8988T (cell line): Measurements from ENCODE around the gene FBXW5.

ENCODE experiments used
- DNase-seq: peaks from one replicate; pipeline ENCODE4 v3.0.0; 2011

FBXW5 gene

DNA sequence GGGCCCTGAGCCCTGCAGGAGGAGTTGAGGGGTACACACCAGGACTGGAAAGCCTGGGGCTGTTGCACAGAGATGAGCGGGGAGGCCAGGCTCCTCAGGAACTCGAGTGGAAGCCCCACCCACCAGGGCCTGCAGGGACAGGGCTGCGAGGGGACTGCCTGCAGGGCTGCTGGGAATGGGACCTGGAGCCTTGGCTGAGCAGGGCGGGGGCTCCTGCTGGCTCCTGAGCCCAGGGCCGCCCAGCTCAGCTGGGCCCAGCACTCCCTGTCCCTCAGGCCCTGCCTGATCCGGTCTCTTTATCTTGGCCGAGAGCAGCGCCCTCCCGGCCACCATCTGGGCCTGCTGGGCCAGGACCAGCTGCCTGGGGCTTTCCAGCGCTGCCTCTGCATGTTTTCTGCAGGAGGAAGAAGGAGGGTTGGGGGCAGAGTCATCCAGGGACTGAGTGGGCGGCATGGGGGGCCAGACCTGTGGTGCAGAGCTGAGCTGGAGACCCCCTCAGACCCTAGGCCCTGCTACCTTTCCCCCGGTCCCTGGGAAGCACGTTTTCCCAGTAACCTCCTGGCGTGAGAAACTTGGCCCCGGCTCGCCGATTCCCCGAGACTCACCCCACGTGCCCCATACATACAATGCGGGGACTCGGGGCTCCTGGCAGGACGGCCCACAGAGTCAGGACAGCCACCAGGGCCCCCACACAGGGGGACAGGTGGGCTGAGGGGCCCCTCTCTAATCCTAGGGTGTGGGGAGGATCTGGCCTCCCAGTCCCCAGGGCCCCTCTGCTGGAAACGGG is 16.9 kb upstream of the FBXW5 start:
- DNase-seq, result no peak

DNA sequence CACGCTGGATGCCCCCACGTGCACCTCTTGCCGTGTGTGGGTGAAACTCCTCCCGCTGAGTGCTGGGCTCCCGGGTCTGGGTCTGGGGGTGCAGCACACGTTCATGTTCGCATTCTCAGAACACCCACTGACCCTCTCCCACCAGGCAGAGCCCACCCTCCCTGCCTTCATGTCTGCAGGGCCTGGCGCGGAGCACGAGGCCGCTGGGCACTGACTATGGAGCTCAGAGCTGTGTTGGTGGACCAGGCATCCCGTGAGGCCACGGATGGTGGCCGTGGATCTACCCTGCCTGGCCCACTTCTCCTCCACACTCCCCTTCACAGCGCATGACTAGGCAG is 16.4 kb upstream of the FBXW5 start:
- no peak for DNase-seq

GRCh38 chr9:136960212-136960937 is 15.8 kb upstream of the FBXW5 start:
- DNase-seq, result no peak

- no peak for DNase-seq
These were observed 14.6 kb upstream of the FBXW5 start for GRCh38 chr9:136958898-136959850.

GRCh38 chr9:136958473-136958872 is 13.9 kb upstream of the FBXW5 start:
- no peak for DNase-seq

DNA sequence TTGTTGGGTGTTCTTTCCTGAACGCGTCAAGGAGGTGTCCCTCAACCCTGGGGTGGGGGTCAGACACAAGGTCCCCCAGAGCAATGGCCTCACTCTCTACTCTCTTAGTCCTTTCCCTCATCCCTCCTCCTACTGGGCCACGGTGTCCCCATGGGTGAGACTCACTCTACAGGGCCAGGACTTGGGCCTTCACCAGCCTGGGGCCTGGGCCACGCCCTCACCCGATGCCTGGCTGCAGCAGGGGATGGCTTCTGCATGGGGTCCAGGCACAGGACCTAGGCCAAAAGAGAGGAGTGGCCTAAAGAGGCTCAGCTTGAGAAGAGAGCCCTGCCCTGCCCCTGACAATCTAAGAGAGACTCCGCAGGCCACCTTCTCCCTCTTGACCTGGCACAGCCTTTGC is 13.4 kb upstream of the FBXW5 start:
- DNase-seq, result no peak

DNA sequence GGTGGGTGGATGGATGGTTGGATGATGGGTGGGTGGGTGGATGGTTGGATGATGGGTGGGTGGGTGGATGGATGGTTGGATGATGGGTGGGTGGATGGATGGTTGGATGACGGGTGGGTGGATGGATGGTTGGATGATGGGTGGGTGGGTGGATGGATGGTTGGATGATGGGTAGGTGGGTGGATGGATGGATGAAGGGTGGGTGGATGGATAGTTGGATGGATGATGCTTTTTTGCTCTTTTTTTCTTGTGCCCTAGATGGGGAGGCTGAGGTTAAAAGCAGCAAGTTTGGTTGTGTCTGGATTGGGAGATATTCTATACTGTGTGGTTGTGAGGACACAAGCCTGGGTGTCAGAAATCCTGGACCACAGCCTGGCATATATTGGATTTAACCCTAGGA is 12.9 kb upstream of the FBXW5 start:
- DNase-seq, result no peak

DNA sequence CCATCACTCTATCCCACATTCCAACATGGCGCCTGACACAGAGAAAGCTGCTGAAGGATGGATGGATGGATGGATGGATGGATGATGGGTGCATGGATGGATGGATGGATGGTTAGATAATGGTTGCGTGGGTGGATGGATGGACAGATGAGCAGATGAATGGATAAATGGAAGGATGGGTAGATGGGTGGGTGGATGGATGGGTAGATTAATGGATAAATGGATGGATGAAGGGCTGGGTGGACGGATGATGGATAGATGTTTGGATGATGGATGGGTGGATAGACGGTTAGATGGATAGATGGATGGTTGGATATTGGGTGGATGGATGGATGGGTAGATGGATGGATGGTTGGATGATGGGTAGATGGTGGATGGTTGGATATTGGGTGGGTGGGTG is 12.1 kb upstream of the FBXW5 start:
- no peak for DNase-seq

- no peak for DNase-seq
These were observed 11.4 kb upstream of the FBXW5 start for GRCh38 chr9:136955943-136956335.

DNA sequence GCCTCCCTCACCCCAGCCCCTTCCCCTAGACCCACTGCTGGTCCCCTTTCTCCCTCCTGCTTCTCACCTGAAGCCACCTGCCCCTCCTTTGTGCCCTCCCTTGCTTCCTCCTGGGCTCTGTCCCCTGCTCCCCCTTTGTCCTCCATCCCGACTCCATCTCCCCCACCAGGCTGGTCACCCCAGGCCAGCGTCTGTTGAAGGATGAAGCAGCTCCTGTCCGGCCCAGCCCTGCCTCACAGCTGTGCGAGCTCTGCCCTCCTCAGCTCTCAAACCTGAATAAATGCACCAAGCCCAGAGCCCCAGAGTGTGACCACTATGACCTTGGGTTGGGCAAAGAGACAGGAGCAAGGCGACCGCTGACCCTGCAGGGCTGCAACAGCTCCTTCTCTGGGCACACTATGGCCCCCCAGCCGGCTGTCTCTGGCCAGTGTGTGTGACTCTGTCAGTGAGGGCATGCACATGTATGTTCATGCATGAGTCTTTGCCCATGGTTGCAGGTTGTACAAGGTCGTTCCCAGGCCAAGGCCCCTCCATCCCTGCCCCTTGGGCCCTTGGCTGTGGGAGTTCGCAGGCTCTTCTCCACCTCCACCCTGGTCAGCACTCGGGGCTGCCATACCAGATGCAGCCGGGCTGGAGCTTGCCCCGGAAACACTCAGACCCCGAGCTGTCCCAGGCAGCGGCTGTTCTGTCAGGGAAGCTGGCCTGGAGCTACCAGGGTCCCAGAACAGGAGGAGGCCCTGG is 10.8 kb upstream of the FBXW5 start:
- DNase-seq, result no peak

DNA sequence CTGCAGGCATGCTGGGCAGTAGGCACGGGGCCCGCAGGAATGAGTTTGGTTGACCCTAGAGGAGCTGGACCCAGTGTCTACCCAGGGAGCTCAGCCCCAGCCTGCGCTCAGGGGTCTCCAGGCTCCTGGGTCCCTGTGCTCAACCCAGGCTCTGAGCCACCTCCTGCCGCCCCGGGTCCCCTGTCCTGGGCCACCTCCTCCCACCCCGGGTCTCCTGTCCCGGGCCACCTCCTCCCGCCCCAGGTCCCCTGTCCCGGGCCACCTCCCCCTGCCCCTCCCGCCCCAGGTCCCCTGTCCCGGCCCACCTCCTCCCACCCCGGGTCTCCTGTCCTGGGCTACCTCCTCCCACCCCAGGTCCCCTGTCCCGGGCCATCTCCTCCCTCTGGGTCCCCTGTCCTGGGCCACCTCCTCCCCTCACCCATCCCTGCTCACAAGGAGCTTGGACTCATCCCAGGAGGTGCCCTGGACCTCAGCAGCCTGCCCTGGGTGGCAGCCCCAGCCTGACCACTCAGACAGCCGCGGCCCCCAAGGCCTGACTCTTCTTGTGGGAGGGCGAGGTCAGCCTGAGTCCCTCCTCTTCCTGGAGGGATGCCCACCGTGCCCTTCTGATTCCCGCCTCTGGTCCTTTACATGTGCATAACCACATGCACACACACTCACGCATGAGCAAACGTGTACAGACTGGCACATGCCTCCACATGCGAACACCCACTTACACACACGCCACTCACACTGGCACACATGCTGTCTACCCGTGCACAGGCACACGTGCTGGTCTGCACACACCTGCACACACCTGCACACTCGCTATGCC is 9.9 kb upstream of the FBXW5 start:
- DNase-seq, result no peak

DNA sequence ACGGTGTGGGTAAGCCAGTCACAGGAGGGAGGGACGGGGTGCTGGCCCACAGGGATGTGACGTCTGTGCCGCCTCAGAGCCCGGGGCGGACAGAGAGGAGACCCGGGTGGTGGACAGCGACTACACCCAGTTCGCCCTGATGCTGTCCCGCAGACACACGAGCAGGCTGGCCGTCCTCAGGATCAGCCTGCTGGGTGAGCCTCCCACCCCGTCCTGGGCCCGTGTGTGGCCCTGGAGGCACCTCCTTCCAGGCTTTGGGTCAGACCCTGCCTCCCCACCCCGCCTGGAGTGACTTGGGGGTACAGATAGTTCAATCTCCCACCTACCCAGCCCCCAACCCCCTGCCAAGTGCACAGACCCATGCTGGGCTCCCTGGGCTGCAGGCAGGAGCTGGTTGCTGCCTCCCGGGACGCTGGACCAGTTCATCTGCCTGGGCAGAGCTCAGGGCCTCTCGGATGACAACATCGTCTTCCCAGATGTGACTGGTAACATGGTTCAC is 9.3 kb upstream of the FBXW5 start:
- DNase-seq, result no peak

GRCh38 chr9:136952876-136953770 is 8.6 kb upstream of the FBXW5 start:
- DNase-seq, result no peak

DNA sequence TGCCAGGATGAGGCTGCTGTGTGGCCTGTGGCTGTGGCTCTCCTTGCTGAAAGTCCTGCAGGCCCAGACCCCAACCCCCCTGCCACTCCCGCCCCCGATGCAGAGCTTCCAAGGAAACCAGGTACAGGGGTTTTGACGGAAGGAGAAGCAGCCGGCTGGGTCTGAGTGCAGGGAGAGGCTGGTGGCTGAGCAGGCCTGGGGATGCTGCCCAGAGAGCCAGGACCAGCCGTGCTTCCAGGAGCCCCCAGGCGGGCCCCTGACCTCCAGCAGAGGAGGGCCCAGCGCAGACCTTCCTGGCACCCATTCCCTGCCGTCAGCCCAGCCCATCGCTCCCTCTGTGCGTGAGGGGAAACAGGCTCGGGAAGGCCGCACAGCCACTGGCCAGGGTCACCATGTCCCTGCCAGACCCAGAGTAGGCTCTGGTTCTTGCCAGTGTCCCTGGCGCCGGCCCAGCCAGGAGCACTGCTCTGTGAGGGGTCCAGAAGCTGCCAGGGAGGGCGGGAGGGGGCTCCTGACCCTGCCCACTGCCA is 7.8 kb upstream of the FBXW5 start:
- no peak for DNase-seq

GRCh38 chr9:136951541-136952320 is 7.2 kb upstream of the FBXW5 start, which contains the start of gene LCN12:
Gene LCN12, plus strand, starts transcription at chr9:136952273. Its CDS starts 55 bp downstream, at chr9:136952328.
- no peak for DNase-seq

GRCh38 chr9:136950656-136951276 is 6.2 kb upstream of the FBXW5 start:
- DNase-seq, result no peak

DNA sequence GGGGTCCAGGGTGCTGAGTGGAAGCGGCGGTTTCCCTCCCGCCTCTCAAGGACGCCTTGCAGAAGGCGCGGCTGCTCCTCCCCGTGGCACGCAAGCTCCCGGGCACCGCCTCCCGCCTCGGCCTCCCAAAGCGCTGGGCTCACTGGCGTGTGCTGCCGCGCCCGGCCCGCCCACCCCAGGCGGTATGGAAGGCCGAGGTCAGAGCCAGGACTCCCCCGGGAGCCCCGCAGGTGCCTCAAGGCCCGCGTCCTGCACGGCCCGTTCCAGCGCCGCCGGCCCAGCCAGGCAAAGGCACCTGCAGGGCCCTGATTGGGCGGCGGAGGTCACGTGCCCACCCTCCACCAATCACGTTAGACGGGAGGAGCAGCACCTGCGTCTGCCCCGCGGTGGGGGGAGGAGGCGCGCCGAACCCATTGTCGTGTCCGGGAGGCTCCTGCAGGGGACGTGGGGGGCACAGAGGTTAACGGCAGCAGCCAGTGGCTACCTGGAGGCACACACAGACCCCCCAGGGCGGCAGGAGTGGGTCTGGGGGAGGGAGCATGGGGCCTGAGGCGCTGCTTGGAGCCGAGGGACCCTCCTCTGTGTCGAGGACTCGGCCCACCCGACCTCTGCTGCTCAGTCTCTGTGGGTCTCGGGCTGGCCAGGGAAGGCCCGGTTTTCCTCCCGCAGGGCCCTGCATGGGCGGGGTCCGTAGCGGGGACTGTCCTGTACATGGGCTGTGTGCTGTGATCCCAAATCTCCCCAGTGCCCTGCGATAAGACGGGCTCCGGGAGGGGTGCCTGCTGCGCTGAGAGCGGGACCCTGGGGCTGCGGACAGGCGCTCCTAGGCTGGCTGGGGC is 5.5 kb upstream of the FBXW5 start:
- peak; percentile 100 for DNase-seq
